Endothelial cell of umbilical vein (primary cell): ENCODE measurements around the gene CDCP1. TPM values are rescaled to one million over a fixed set of nuclear protein-coding genes. Genes with fewer than 3 reads are reported as not detected.

Experiments used
- BruUV-seq: library from RNA; stranded (reverse); fragments of 400-500 nt; replicated peaks from 2 replicates; lab custom pipeline; 2021; lab: Mats Ljungman, UMichigan
- CTCF ChIA-PET: fragments of 300-600, 350-600 bp; sonication (Branson Sonifier 250); formaldehyde crosslinking; loops from one replicate; lab custom pipeline; 2021; ENCODE audit warnings: antibody characterized with exemption, inconsistent platforms; lab: Charles Lee
- POLR2A ChIA-PET: fragments of 300-600, 350-600 bp; sonication (Branson Sonifier 250); formaldehyde crosslinking; loops from one replicate; lab custom pipeline; 2021; ENCODE audit warnings: antibody characterized with exemption, inconsistent platforms; lab: Charles Lee
- DNase-seq: peaks from one replicate; pipeline ENCODE4 v3.0.0-alpha.2; 2011; ENCODE audit warnings: low read depth, low spot score
- FAIRE-seq: peaks from 2 replicates; lab custom pipeline; 2011; peaks lifted over from hg19 to GRCh38; lab: Jason Lieb, UNC
- H2AFZ ChIP-seq: 2 replicates; pipeline ENCODE4 v1.6.0; 2012; ENCODE audit warnings: low read depth, low read length, control low read depth, inconsistent platforms
- H3K27ac ChIP-seq: 2 replicates; pipeline ENCODE4 v1.5.1; 2011; ENCODE audit warnings: low read depth, mild to moderate bottlenecking, control low read depth, low read length, moderate library complexity; ENCODE audit not compliant: insufficient read depth
- H3K27me3 ChIP-seq, 2 experiments: 2 replicates each; pipeline versions ENCODE4 v1.6.0 to v1.6.1; 2011; ENCODE audit warnings: low read length in 2 of 2, mixed read lengths in 1 of 2; ENCODE audit not compliant: control insufficient read depth in 2 of 2, insufficient read depth in 2 of 2
- H3K36me3 ChIP-seq, 2 experiments: 2 replicates in 1 of 2; 3 replicates in 1 of 2; pipeline ENCODE4 v1.5.1; 2011; ENCODE audit warnings: low read length in 2 of 2, mild to moderate bottlenecking in 1 of 2, moderate library complexity in 1 of 2; ENCODE audit not compliant: control insufficient read depth in 2 of 2, insufficient read depth in 2 of 2; ENCODE audit errors: extremely low read depth in 1 of 2
- H3K4me1 ChIP-seq: 3 replicates; pipeline ENCODE4 v1.5.1; 2011; ENCODE audit warnings: mild to moderate bottlenecking, low read length; ENCODE audit not compliant: control insufficient read depth, insufficient read depth; ENCODE audit errors: extremely low read depth
- H3K4me2 ChIP-seq: 2 replicates; pipeline ENCODE4 v1.6.1; 2011; ENCODE audit warnings: low read length, control low read depth, mixed read lengths; ENCODE audit not compliant: insufficient read depth
- H3K4me3 ChIP-seq, 3 experiments: fragments of 200-600 bp in 1 of 3; sonication (generic), shearing (Covaris generic) in 1 of 3; replicated peaks in 1 of 3; 2 replicates each; pipeline ENCODE4 v1.5.1; 2011 to 2016; ENCODE audit warnings: control low read depth in 3 of 3, low read length in 3 of 3, mild to moderate bottlenecking in 2 of 3, inconsistent platforms in 1 of 3, low read depth in 1 of 3, moderate library complexity in 1 of 3; ENCODE audit not compliant: insufficient read depth in 1 of 3
- H3K79me2 ChIP-seq: 2 replicates; pipeline ENCODE4 v1.6.0; 2012; ENCODE audit warnings: low read length, inconsistent platforms; ENCODE audit not compliant: control insufficient read depth, insufficient read depth
- H3K9ac ChIP-seq: replicated peaks from 2 replicates; pipeline ENCODE3; 2011; ENCODE audit warnings: low read length, control low read depth; ENCODE audit not compliant: insufficient read depth; ENCODE audit errors: extremely low read depth
- H3K9me1 ChIP-seq: replicated peaks from 3 replicates; pipeline ENCODE4 v1.6.0; 2011; ENCODE audit warnings: mild to moderate bottlenecking, low read length; ENCODE audit not compliant: control insufficient read depth, insufficient read depth; ENCODE audit errors: extremely low read depth
- H3K9me3 ChIP-seq: replicated peaks from 2 replicates; pipeline ENCODE4 v1.5.1; 2012; ENCODE audit warnings: low read length, inconsistent platforms; ENCODE audit not compliant: control insufficient read depth, insufficient read depth
- H4K20me1 ChIP-seq: replicated peaks from 2 replicates; pipeline ENCODE3; 2011; ENCODE audit warnings: mild to moderate bottlenecking, low read length; ENCODE audit not compliant: control insufficient read depth, insufficient read depth; ENCODE audit errors: extremely low read depth
- EZH2 ChIP-seq: IDR thresholded peaks from 2 replicates; pipeline ENCODE4 v1.6.1; 2012; ENCODE audit warnings: borderline replicate concordance, low read depth, mild to moderate bottlenecking, moderate library complexity, low read length, inconsistent platforms; ENCODE audit not compliant: severe bottlenecking
- FOS ChIP-seq: IDR thresholded peaks from 2 replicates; pipeline ENCODE4 v1.6.1; 2011; ENCODE audit warnings: mild to moderate bottlenecking, low read length, moderate library complexity, borderline replicate concordance; ENCODE audit not compliant: insufficient read depth
- GATA2 ChIP-seq: IDR thresholded peaks from 2 replicates; pipeline ENCODE4 v1.7.0; 2011; ENCODE audit warnings: low read depth, mild to moderate bottlenecking, moderate library complexity, mixed read lengths, low read length; ENCODE audit not compliant: insufficient read length, insufficient read depth
- JUN ChIP-seq: IDR thresholded peaks from 2 replicates; pipeline ENCODE4 v1.6.1; 2011; ENCODE audit warnings: borderline replicate concordance, low read depth; ENCODE audit not compliant: insufficient read length, insufficient read depth
- MYC ChIP-seq: IDR thresholded peaks from one replicate; pipeline ENCODE4 v1.6.1; 2011; ENCODE audit warnings: mild to moderate bottlenecking, low read depth, low read length
- POLR2A ChIP-seq: IDR thresholded peaks from 2 replicates; pipeline ENCODE4 v1.6.1; 2012; ENCODE audit warnings: low read depth, mild to moderate bottlenecking, control low read depth, low read length
- POLR2AphosphoS5 ChIP-seq: IDR thresholded peaks from 2 replicates; pipeline ENCODE4 v1.6.1; 2012; ENCODE audit warnings: low read depth, mild to moderate bottlenecking, control low read depth, low read length, moderate library complexity; ENCODE audit not compliant: insufficient read depth
- dilution Hi-C: fragments of 300-500 bp; cut with MboI; formaldehyde crosslinking; loops from one replicate; pipeline ENCODE4 v1.15.0; 2019; ENCODE audit warnings: low sequenced_read_pairs; ENCODE audit not compliant: extremely low pct_ligation_motif_present
- intact Hi-C: fragments of 100-400 bp; cut with micrococcal nuclease; formaldehyde crosslinking; loops from one replicate; pipeline ENCODE4 v1.10.0; 2022
- polyA plus RNA-seq, 4 experiments: library from polyadenylated mRNA; depleted of rRNA in 3 of 4; stranded (reverse) in 3 of 4; unstranded in 1 of 4; fragments of >200 nt; gene quantifications; 2 replicates each; pipeline versions ENCODE4 v1.2.1 to v1.2.3, GENCODE V29; 2011 to 2012; ENCODE audit warnings: missing spikeins in 1 of 4
- total RNA-seq: library from RNA; stranded (reverse); gene quantifications from 2 replicates; pipeline ENCODE4 v1.2.3, GENCODE V29; 2021
- TF ChIP-seq, protein P1 (sequence below): IDR thresholded peaks from 2 replicates; pipeline ENCODE4 v1.6.1; 2011; ENCODE audit not compliant: insufficient read depth, insufficient read length
- TF ChIP-seq, protein P2 (sequence below), 2 donors: IDR thresholded peaks; 1 replicate in 1 of 2; 2 replicates in 1 of 2; pipeline ENCODE4 v1.5.1; 2011; ENCODE audit warnings: low read length in 2 of 2, mild to moderate bottlenecking in 2 of 2, moderate library complexity in 2 of 2, control low read depth in 1 of 2, inconsistent platforms in 1 of 2, low read depth in 1 of 2; ENCODE audit not compliant: insufficient read depth in 1 of 2; ENCODE audit errors: extremely low read depth in 1 of 2

CDCP1 gene
- total and polyA plus RNA-seq, 2 donors (not counting 3 experiments of a cell fraction or from before 2014, with no cell fraction given) = 0.01 to 0.22 TPM

- Histone ChIP-seq H3K9me3 (no peaks in the 10 kb centered on the region), H3K36me3 (no peaks in the 10 kb centered on the region), H3K9ac (no peak overlapping the region), H3K4me1 (peaks cover 3% of the 10 kb centered on the region), H2AFZ (no peak overlapping the region), H3K79me2 (no peaks in the 10 kb centered on the region), H3K4me2 (no peak overlapping the region), H3K9me1 (no peaks in the 10 kb centered on the region), H4K20me1 (no peaks in the 10 kb centered on the region), H3K27me3 (no peaks in the 10 kb centered on the region), H3K4me3 (no peak overlapping the region), H3K27ac (no peak overlapping the region)
- FAIRE-seq = no peak
- BruUV-seq = no TSS peak
- DNase-seq = no peak
- POLR2A ChIA-PET = no interaction called here
- dilution Hi-C loops = no loop called here
- intact Hi-C loops = no loop called here
- CTCF ChIA-PET = interaction anchor here (0.8 to 6.5 kb wide), 3 partner anchors 10 to 154 kb away, joined by 3 to 42 read pairs (median 19); no protein-coding TSS in a partner anchor
- TF ChIP-seq POLR2A (no peak), FOS (no peak), EZH2 (no peak), GATA2 (no peak), POLR2AphosphoS5 (no peak)
These were observed 89.4 kb downstream of the CDCP1 start for GRCh38 chr3:45056608-45057301.

DNA sequence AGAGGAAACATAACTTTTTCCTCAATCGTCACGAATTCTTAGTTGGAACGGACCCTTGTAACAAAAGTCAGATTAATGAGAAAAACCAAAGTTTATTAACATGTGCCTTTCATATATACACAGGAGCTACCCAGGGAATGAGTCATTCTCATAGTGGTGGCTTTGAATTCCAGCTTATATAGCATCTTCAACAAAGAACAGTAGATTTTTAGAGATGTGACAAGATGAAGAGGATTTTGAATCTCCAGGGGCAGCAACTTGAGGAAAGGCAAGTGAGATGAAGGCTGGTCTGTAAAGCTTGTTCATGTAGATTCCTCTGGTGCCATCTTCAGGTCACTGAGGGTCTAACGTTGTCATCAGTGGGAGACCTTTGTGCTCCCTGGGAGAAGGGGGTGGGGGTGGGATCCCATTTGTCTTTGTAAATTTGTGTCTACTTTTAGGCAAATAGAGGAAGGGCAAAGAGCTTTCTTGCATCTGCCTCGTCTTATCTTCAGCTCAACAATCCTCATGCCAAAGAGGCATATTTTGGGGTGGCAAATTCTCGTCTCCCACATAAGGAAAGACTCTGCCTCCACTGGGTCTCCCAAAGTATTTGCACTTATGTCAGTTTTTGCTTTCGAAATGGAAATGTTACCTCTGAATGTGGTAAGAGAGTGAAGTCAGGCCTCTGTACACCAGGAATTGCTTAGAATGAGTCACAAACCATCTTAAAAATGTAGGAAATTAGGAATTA lies 90.6 kb downstream of the CDCP1 start:
- intact Hi-C loops = loop anchor here (2.0 kb wide), 1 partner anchor 15 kb away; no protein-coding TSS in a partner anchor
- no peaks in the 10 kb centered on the region for H3K9me3 ChIP-seq
- CTCF ChIA-PET = interaction anchor here (0.9 to 6.5 kb wide), 7 partner anchors 9 to 155 kb away, joined by 3 to 42 read pairs (median 3); no protein-coding TSS in a partner anchor
- BruUV-seq = no TSS peak
- H3K9ac ChIP-seq = no peak overlapping the region
- no peak overlapping the region for H3K4me3 ChIP-seq
- no peaks in the 10 kb centered on the region for H3K27me3 ChIP-seq
- no peak for DNase-seq
- H2AFZ ChIP-seq = no peak overlapping the region
- H3K36me3 ChIP-seq = no peaks in the 10 kb centered on the region
- peaks cover 3% of the 10 kb centered on the region for H3K4me1 ChIP-seq
- FAIRE-seq = no peak
- H3K27ac ChIP-seq = no peak overlapping the region
- H4K20me1 ChIP-seq = no peaks in the 10 kb centered on the region
- no peaks in the 10 kb centered on the region for H3K79me2 ChIP-seq
- no peaks in the 10 kb centered on the region for H3K9me1 ChIP-seq
- dilution Hi-C loops = no loop called here
- POLR2A ChIA-PET = interaction anchor here (0.7 kb wide), 1 partner anchor 28 kb away, joined by 3 read pairs; no protein-coding TSS in a partner anchor
- TF ChIP-seq POLR2A (no peak), MYC (no peak), EZH2 (no peak), POLR2AphosphoS5 (no peak), GATA2 (no peak), FOS (no peak), JUN (no peak)
- TF ChIP-seq, protein P1, sequence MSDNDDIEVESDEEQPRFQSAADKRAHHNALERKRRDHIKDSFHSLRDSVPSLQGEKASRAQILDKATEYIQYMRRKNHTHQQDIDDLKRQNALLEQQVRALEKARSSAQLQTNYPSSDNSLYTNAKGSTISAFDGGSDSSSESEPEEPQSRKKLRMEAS = no peak
- TF ChIP-seq, protein P2, sequence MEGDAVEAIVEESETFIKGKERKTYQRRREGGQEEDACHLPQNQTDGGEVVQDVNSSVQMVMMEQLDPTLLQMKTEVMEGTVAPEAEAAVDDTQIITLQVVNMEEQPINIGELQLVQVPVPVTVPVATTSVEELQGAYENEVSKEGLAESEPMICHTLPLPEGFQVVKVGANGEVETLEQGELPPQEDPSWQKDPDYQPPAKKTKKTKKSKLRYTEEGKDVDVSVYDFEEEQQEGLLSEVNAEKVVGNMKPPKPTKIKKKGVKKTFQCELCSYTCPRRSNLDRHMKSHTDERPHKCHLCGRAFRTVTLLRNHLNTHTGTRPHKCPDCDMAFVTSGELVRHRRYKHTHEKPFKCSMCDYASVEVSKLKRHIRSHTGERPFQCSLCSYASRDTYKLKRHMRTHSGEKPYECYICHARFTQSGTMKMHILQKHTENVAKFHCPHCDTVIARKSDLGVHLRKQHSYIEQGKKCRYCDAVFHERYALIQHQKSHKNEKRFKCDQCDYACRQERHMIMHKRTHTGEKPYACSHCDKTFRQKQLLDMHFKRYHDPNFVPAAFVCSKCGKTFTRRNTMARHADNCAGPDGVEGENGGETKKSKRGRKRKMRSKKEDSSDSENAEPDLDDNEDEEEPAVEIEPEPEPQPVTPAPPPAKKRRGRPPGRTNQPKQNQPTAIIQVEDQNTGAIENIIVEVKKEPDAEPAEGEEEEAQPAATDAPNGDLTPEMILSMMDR (IDR thresholded peaks at IDR 0.05; ENCODE audit: extremely low read depth in 1 of 2, insufficient read depth in 1 of 2, low read depth in 1 of 2, low read length in 2 of 2) = no peak
- H3K4me2 ChIP-seq = no peak overlapping the region
